AG04450 (cell line): ENCODE measurements around the gene DRC7. TPM values are rescaled to one million over a fixed set of nuclear protein-coding genes. Genes with fewer than 3 reads are reported as not detected.

Experiments
- CTCF ChIA-PET: fragments of 300-600, 350-600 bp; formaldehyde crosslinking; extraction: SDS; loops from one replicate; lab custom pipeline; 2022; ENCODE audit warnings: antibody characterized with exemption, inconsistent platforms; lab: Charles Lee
- POLR2A ChIA-PET: fragments of 350-600 bp; formaldehyde crosslinking; extraction: SDS; loops from one replicate; lab custom pipeline; 2021; ENCODE audit warnings: antibody characterized with exemption, inconsistent platforms; lab: Yijun Ruan, JAX
- DNase-seq: peaks from one replicate; pipeline ENCODE4 v3.0.0-alpha.2; 2011; ENCODE audit warnings: low read depth, low spot score
- H3K27ac ChIP-seq: one replicate; pipeline ENCODE4 v1.5.1; 2012; ENCODE audit warnings: low read depth, low read length, control low read depth
- H3K27me3 ChIP-seq: one replicate; pipeline ENCODE4 v1.6.0; 2012; ENCODE audit warnings: low read length; ENCODE audit not compliant: control insufficient read depth, insufficient read depth
- H3K4me3 ChIP-seq: 2 replicates; pipeline ENCODE4 v1.5.1; 2011; ENCODE audit warnings: mild to moderate bottlenecking, low read depth, low read length, control low read depth
- H3K9me3 ChIP-seq: 2 replicates; pipeline ENCODE4 v1.5.1; 2012; ENCODE audit warnings: low read length; ENCODE audit not compliant: control insufficient read depth, insufficient read depth
- polyA plus RNA-seq: library from polyadenylated mRNA; depleted of rRNA; stranded (reverse); fragments of >200 nt; gene quantifications from 2 replicates; pipeline ENCODE4 v1.2.3, GENCODE V29; 2011
- TF ChIP-seq, protein P1 (sequence below): IDR thresholded peaks from 2 replicates; pipeline ENCODE4 v1.5.1; 2011; ENCODE audit warnings: low read depth, low read length, control low read depth, inconsistent platforms

DRC7 gene
- polyA plus RNA-seq, 1 experiment, result not detected

DNA sequence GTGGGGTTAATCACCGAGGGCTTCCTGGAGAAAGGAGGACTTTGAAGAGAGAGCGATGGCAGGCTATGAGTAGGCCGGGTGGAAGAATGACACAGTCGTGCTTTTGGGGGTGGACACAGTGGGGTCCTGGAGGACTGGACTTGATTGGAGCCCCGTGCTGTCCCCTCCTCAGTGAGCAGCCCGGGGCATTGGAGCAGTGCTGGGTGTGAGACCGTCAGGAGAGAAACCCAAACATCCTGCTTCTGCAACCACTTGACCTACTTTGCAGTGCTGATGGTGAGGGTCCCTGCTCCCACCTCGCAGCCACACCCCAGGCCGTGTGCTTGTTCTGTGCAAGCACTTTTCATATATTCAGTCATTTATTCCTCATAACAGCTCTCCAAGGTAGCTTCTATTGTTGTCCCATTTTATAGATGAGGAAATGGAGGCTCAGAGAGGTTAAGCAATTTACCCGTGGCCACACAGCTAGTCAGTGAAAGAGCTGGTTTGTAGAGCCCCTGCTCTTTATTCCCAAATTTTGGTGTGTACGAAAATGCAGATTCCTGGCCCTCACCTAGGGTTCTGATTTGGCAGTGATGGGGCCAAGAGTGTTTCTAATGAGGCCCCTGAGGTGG is 38.2 kb upstream of the DRC7 start:
- CTCF ChIA-PET, result interaction anchor here (1.6 kb wide), 1 partner anchor 8 kb away, joined by 6 read pairs; no protein-coding TSS in a partner anchor
- POLR2A ChIA-PET, result no interaction called here
- no peak overlapping the region for H3K27ac ChIP-seq
- H3K4me3 ChIP-seq, result no peak overlapping the region
- TF ChIP-seq, protein P1, sequence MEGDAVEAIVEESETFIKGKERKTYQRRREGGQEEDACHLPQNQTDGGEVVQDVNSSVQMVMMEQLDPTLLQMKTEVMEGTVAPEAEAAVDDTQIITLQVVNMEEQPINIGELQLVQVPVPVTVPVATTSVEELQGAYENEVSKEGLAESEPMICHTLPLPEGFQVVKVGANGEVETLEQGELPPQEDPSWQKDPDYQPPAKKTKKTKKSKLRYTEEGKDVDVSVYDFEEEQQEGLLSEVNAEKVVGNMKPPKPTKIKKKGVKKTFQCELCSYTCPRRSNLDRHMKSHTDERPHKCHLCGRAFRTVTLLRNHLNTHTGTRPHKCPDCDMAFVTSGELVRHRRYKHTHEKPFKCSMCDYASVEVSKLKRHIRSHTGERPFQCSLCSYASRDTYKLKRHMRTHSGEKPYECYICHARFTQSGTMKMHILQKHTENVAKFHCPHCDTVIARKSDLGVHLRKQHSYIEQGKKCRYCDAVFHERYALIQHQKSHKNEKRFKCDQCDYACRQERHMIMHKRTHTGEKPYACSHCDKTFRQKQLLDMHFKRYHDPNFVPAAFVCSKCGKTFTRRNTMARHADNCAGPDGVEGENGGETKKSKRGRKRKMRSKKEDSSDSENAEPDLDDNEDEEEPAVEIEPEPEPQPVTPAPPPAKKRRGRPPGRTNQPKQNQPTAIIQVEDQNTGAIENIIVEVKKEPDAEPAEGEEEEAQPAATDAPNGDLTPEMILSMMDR, result no peak
- H3K9me3 ChIP-seq, result no peaks in the 10 kb centered on the region; the same call in 1 of the 2 replicates
- DNase-seq, result no peak
- no peaks in the 10 kb centered on the region for H3K27me3 ChIP-seq

DNA sequence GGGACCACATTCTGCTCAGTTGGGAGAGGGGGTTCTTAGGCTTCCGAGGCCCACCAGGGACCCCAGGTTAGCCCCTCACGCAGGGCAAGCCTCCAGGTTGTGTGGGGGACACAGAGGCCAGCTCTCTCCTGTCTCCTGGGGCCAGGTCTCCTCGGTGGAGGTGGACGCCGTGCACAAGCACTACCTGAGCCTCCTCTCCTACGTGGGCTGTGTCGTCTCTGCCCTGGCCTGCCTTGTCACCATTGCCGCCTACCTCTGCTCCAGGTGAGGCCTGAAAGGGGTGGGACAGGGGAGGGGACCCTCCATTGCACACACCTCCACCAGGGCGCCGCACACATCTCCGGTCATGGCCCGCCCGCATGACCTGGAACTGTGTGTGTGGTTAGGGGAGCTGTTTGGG is 37.4 kb upstream of the DRC7 start:
- TF ChIP-seq, protein P1, result no peak
- Histone ChIP-seq H3K27me3 (no peaks in the 10 kb centered on the region), H3K9me3 (no peaks in the 10 kb centered on the region; the same call in 1 of the 2 replicates), H3K27ac (no peak overlapping the region), H3K4me3 (no peak overlapping the region)
- POLR2A ChIA-PET, result no interaction called here
- CTCF ChIA-PET, result interaction anchor here (1.6 kb wide), 1 partner anchor 9 kb away, joined by 6 read pairs; no protein-coding TSS in a partner anchor
- no peak for DNase-seq

DNA sequence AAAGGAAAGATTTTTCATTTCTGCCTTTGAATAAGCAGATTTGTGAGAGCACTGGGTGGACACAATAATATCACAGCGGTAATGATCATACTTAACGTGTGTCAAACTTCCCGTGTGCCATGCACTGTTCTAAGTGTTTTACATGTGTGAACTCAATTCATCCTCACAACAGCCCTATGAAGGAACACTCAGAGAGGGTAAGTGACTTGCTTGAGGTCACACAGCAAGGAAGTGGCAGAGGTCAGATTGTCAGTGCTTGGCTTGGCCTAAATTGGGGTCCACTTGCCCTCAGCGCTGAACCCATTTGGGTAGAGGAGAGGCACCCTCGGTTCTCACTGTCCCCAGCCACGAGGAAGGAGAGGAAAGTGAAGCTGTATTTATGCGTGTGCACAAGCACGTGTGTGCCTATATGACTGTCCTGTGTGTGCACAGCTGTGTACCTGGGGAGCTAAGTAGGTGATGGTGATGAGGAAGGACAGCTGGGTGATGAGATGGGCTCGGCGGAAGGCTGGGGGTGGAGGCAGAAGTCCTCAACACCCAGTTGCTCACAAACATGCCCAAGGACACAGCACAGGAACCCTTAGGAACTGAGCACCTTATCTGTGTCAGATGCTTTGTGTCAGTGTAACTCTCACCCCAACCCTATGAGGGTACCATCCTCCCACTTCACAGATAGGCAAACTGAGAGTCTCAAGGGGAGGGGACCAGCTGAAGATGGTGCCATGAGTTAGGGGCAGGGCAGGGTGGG is 36.3 kb upstream of the DRC7 start:
- H3K9me3 ChIP-seq, result no peaks in the 10 kb centered on the region; the same call in 1 of the 2 replicates
- no peak overlapping the region for H3K27ac ChIP-seq
- ChIA-PET CTCF (no interaction called here), POLR2A (no interaction called here)
- TF ChIP-seq, protein P1, result no peak
- no peaks in the 10 kb centered on the region for H3K27me3 ChIP-seq
- no peak for DNase-seq
- H3K4me3 ChIP-seq, result no peak overlapping the region

DNA sequence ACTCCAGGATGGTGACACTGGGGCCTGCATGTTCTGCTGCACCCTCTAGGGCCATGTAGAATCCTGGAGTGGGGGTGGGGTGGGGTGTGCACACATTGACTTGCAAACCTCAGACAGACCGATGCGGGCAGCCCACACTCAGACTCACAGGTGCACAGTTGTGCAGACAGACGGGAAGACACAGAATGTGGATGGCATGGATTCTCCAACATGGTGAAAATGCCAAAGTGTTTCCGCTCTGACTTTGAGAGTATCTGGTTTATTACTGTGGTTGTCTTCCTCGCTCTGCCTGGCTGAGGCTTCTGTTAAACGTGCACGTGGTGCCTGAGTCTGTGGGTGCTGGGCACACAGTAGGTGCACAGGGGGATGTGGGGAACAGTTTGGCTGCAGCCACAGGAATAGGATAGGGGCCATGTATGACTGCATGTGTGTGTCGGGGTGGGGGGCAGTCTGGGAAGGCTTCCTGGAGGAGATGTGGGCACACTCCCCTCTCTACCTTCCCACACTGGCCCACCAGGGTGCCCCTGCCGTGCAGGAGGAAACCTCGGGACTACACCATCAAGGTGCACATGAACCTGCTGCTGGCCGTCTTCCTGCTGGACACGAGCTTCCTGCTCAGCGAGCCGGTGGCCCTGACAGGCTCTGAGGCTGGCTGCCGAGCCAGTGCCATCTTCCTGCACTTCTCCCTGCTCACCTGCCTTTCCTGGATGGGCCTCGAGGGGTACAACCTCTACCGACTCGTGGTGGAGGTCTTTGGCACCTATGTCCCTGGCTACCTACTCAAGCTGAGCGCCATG is 35.5 kb upstream of the DRC7 start:
- no peak for DNase-seq
- no peaks in the 10 kb centered on the region for H3K27me3 ChIP-seq
- ChIA-PET CTCF (no interaction called here), POLR2A (no interaction called here)
- no peaks in the 10 kb centered on the region; the same call in 1 of the 2 replicates for H3K9me3 ChIP-seq
- H3K27ac ChIP-seq, result no peak overlapping the region
- no peak overlapping the region for H3K4me3 ChIP-seq
- TF ChIP-seq, protein P1, result no peak
